ENCODE measurements around the gene ODC1. TPM values are rescaled to one million over a fixed set of nuclear protein-coding genes. Genes with fewer than 3 reads are reported as not detected.

Gene ODC1
- total RNA-seq, 1 donor from 2014 or later: 88.0 TPM

DNA sequence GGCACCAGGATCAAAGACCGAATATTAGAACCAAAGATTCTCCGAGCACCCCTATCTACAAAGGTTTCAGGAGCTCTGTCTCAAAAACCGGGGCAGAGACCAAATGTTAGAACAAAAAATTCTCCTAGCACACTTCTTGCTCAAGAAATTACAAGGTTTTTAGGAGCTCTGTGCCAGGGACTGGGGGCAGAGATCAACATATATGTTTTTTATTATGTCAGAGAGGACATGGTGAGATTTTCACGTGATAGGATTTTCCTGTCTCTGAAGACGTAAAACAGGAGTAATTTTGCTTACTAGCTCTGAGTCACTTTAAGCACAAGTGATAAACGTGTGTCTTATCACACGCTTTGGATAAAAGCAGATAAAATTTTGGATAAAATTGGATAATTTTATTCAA, 34.8 kb upstream of the ODC1 start:
- no peak overlapping the region for H3K4me3 Mint-ChIP-seq (ENCODE audit: unreplicated experiment)
- H3K4me1 Mint-ChIP-seq (ENCODE audit: low read depth, unreplicated experiment): peaks cover 9% of the 10 kb centered on the region
- H3K27ac Mint-ChIP-seq (ENCODE audit: unreplicated experiment): no peak overlapping the region
- H3K36me3 Mint-ChIP-seq (ENCODE audit: unreplicated experiment): no peaks in the 10 kb centered on the region
- TF ChIP-seq, protein P1, sequence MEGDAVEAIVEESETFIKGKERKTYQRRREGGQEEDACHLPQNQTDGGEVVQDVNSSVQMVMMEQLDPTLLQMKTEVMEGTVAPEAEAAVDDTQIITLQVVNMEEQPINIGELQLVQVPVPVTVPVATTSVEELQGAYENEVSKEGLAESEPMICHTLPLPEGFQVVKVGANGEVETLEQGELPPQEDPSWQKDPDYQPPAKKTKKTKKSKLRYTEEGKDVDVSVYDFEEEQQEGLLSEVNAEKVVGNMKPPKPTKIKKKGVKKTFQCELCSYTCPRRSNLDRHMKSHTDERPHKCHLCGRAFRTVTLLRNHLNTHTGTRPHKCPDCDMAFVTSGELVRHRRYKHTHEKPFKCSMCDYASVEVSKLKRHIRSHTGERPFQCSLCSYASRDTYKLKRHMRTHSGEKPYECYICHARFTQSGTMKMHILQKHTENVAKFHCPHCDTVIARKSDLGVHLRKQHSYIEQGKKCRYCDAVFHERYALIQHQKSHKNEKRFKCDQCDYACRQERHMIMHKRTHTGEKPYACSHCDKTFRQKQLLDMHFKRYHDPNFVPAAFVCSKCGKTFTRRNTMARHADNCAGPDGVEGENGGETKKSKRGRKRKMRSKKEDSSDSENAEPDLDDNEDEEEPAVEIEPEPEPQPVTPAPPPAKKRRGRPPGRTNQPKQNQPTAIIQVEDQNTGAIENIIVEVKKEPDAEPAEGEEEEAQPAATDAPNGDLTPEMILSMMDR (IDR thresholded peaks at IDR 0.05; ENCODE audit: partially characterized antibody, unreplicated experiment): no peak
- no peaks in the 10 kb centered on the region for H3K9me3 Mint-ChIP-seq (ENCODE audit: unreplicated experiment)
- DNase-seq: no peak
- peaks cover 1% of the 10 kb centered on the region for H3K27me3 Mint-ChIP-seq (ENCODE audit: unreplicated experiment)

DNA sequence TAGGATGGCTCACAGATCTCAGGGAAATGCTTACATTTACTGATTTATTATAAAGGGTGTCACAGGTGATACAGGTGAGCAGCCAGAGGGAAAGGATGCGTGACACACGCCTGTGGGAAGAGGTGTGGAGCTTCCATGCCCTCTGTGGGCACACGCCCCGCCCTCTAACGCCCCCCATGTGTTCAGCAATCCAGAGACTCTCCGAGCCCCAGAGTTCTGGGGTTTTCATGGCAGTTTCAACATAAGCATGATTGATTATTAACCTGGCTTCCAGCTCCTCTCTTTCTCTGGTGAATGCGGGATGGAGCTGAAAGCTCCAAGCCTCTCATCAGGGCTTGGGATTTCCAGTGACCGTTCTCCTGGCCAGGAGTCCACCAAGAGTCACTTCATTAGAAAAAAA, 34.3 kb upstream of the ODC1 start:
- DNase-seq: no peak
- H3K4me3 Mint-ChIP-seq (ENCODE audit: unreplicated experiment): no peak overlapping the region
- no peaks in the 10 kb centered on the region for H3K36me3 Mint-ChIP-seq (ENCODE audit: unreplicated experiment)
- H3K4me1 Mint-ChIP-seq (ENCODE audit: low read depth, unreplicated experiment): peaks cover 10% of the 10 kb centered on the region
- H3K9me3 Mint-ChIP-seq (ENCODE audit: unreplicated experiment): no peaks in the 10 kb centered on the region
- H3K27me3 Mint-ChIP-seq (ENCODE audit: unreplicated experiment): peaks cover 2% of the 10 kb centered on the region
- H3K27ac Mint-ChIP-seq (ENCODE audit: unreplicated experiment): no peak overlapping the region
- TF ChIP-seq, protein P1 (IDR thresholded peaks at IDR 0.05; ENCODE audit: partially characterized antibody, unreplicated experiment): no peak

DNA sequence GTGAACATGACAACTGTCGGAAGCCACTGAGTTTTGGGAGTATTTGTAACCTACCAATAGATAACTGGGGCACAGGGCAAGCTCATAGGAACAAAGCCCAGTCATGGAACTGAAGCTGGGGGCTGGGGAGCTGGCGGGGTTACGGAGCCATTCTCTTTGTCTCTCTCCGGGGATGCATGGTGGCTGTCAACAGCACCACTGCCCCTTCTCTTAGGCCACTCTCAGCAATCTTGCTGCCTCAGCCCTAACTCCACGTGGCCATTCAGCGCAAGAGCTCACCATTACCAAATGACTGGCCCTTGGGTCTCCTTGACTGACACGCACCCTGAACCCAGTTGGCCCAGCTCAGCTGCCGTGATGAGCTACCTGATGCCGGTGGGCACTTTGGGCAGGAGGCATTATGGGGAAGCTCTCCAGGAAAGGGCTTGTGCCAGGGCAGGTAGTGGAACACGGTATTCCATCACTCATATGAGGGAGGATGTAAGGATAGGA, 33.6 kb upstream of the ODC1 start:
- H3K4me3 Mint-ChIP-seq (ENCODE audit: unreplicated experiment): no peak overlapping the region
- peaks cover 2% of the 10 kb centered on the region for H3K27me3 Mint-ChIP-seq (ENCODE audit: unreplicated experiment)
- no peaks in the 10 kb centered on the region for H3K36me3 Mint-ChIP-seq (ENCODE audit: unreplicated experiment)
- H3K9me3 Mint-ChIP-seq (ENCODE audit: unreplicated experiment): peaks cover 1% of the 10 kb centered on the region
- no peak overlapping the region for H3K27ac Mint-ChIP-seq (ENCODE audit: unreplicated experiment)
- H3K4me1 Mint-ChIP-seq (ENCODE audit: low read depth, unreplicated experiment): peaks cover 12% of the 10 kb centered on the region
- DNase-seq: no peak
- TF ChIP-seq, protein P1 (IDR thresholded peaks at IDR 0.05; ENCODE audit: partially characterized antibody, unreplicated experiment): no peak

DNA sequence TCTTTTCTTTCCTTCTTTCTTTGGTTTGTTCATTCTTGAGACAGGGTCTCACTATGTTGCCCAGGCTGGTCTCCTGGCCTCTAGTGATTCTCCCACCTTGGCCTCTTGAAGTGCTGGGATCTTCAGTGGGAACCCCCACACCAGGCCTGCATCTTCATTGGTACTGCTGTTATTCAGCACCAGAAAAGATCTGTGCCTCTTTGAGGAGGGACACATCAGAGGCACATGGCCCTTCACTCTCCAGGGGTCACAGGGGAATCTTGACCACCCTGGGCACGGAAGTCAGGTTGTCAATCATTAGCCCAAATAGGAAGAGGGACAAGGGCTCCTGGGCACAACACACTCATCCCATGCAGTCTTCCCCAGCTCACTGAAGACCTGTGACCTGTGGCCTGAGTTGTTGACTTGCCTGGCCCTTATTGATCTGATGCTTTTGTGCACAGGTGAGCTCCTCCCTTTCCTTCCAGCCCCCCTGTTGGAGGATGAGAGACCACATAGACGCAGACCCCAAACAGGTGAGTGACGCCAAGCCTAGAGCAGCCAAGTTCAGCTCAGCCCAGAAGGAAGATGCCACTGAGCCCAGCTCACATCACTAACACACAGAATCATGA, 33.0 kb upstream of the ODC1 start:
- TF ChIP-seq, protein P1 (IDR thresholded peaks at IDR 0.05; ENCODE audit: partially characterized antibody, unreplicated experiment): no peak
- Mint-ChIP-seq H3K4me1 (ENCODE audit: low read depth, unreplicated experiment) (peaks cover 13% of the 10 kb centered on the region), H3K27me3 (ENCODE audit: unreplicated experiment) (peaks cover 6% of the 10 kb centered on the region), H3K9me3 (ENCODE audit: unreplicated experiment) (peaks cover 2% of the 10 kb centered on the region), H3K36me3 (ENCODE audit: unreplicated experiment) (no peaks in the 10 kb centered on the region), H3K4me3 (ENCODE audit: unreplicated experiment) (no peak overlapping the region), H3K27ac (ENCODE audit: unreplicated experiment) (no peak overlapping the region)
- DNase-seq: no peak

DNA sequence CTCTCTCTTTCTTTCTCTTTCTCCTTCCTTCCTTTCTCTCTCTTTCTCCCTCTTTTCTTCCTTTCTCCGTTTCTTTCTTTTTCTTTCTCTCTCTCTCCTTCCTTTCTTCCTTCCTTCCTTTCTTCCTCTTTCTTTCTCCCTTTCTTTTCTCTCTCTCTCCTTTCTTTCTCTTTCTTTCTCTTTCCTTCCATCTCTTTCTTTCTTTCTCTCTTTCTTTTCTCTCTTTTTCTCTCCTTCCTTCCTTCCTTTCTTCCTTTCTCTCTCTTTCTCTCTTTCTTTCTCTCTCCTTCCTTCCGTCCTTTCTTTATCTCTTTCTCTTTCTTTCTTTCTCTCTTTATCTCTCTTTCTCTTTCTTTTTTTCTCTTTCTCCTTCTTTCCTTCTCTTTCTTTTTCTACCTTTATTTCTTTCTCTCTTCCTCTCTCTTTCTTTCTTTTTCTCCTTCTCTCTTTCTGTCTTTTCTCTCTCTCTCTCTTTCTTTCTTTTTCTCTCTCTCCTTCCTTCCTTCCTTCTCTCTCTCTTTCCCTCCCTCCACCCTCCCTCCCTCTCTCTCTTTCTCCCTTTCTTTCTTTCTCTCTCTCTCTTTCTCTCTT, 32.3 kb upstream of the ODC1 start:
- DNase-seq: no peak
- TF ChIP-seq, protein P1 (IDR thresholded peaks at IDR 0.05; ENCODE audit: partially characterized antibody, unreplicated experiment): no peak
- no peak overlapping the region for H3K27ac Mint-ChIP-seq (ENCODE audit: unreplicated experiment)
- peaks cover 7% of the 10 kb centered on the region for H3K27me3 Mint-ChIP-seq (ENCODE audit: unreplicated experiment)
- H3K36me3 Mint-ChIP-seq (ENCODE audit: unreplicated experiment): no peaks in the 10 kb centered on the region
- no peak overlapping the region for H3K4me3 Mint-ChIP-seq (ENCODE audit: unreplicated experiment)
- H3K4me1 Mint-ChIP-seq (ENCODE audit: low read depth, unreplicated experiment): peaks cover 19% of the 10 kb centered on the region
- H3K9me3 Mint-ChIP-seq (ENCODE audit: unreplicated experiment): peaks cover 2% of the 10 kb centered on the region

Measured in glutamatergic neuron (in vitro differentiated cells).